Right forelimb (tissue), 1 donor: ENCODE data around the gene ACAT1.
A peak's percentile ranks its signal among the peaks of the same experiment; 100 is the strongest.
"Not testable (repeated sequence)": the region's sequence is repeated elsewhere in the genome, so short reads cannot be mapped to it uniquely, and the experiment has no call there.

Experiments
- DNase-seq: peaks from one replicate; pipeline ENCODE4 v3.0.0-alpha.2; 2018

The ACAT1 gene

DNA sequence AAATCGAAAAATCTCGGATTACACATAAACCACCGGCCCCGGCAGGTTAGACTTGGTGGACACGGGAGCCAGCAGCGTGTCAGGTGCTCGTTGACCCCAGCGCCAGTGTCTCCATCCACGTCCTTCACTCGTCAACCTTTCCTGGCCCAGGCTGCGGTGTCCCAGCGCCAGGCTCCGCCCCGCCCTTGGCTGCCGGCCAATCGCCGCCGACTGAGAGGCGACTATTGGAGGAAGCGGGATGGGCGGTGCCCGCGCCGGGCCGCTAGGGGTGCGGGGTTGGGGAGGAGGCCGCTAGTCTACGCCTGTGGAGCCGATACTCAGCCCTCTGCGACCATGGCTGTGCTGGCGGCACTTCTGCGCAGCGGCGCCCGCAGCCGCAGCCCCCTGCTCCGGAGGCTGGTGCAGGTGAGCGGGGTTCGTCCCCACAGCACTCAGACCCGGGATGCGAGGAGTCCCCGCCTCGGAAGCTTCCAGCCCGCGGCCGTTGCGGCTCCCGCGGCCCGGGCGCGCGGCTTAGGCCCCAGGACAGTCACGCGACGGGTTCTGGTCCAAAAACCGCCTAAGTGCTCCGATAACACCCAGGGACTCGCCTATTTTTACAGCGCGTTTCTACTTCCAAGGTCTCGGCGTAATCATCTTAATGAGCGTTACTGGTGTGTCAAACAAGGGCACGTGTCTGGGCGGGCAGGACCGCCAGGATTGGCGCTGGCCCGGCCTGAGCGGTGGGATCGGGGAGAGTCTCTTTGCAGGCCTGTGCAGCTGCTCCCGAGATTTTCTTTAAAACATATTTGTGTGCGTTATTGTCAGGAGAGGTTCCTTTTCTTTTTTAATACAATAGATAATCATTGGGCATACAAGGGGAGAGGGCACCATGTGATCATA lies at the start of gene ACAT1:
ACAT1 (plus strand) TSS at position 294 of the 882 bp plus-strand sequence; CDS start at position 334, 40 bp downstream.
- peak; percentile 99 for DNase-seq

DNA sequence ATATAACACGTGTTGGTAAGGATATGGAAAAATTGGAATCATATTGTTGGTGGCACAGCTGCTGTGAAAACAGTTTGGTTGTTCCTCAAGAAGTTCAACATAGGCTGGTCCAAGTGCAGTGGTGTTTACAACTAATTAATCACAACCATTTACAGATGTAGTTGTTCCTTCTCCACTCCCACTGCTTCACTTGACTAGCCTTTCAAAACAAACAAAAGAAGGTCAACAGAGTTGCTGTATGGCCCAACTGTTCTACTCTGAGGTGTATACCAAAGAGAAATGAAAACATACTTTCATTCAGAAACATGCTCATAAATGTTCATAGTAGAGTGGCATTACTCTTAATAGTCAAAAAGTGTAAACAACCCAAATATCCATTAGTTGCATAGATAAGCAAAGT lies 36.6 kb upstream of the ACAT1 start:
- no peak for DNase-seq

DNA sequence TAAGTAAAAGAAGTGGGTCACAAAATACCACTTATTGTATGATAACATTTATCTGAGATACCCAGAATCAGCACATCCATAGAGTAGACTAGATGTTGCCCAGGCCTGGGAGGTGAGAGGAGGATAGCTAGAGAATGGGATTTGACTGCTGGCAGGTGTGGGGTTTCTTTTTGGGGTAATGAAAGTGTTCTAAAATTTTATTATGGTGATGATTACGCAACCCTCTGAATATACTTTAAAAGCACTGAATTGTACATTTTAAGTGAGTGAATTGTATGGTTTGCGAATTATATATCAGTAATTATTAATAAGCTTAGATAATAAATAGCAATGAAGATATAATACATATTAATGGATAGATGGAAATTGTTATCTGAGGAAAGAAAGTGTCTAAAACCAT lies 35.7 kb upstream of the ACAT1 start:
- no peak for DNase-seq

DNA sequence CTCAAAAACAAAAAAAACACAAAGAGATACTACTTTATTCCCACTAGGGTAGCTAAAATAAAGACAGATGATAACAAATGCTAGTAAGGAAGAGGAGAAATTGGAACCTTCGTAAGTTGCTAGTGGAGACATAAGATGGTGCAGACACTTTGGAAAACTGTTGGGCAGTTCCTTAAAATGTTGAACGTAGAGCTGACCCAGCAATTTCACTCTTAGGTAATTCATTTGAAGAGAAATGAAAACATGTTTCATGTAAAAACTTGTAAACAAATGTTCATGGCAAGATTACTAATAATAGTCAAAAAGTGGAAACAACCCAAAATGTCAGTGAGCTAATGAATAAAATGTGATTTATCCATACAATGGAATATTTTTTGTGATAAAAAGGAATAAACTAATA lies 29.2 kb upstream of the ACAT1 start:
- DNase-seq = no peak

DNA sequence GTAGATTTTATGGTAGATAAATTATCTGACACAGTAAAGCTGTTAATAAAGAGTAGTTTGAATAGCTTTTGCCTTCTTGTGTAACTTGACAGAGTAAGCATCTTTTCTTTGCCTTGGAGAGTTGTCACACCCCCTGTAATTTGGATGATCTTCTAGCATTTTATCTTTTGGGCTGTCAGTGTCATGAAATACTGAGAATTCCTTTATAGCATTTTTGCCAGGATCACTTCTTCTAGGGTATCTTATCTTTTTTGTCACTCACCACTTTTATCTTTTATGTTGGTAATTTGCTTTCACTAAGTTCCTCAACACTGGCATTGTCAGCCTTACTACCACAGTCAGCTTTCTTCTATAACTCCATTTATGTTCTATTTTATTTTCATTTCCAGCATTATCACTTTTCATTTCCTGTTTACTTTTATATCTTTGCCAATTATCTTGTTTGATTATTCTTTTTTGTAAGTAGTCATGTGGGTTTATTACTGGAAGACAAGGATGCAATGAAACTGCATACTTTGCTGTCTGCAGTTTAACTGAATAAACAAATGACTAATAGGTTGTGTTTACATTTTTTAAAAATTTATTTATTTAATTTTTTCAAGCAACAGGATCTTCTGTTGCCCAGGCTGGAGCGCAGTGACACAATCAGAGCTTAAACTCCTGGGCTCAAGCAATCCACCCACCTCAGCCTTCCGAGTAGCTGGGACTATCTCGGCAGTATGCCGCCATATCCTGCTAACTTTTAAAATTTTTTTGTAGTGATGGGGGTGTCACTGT lies 28.1 kb upstream of the ACAT1 start:
- DNase-seq = no peak

DNA sequence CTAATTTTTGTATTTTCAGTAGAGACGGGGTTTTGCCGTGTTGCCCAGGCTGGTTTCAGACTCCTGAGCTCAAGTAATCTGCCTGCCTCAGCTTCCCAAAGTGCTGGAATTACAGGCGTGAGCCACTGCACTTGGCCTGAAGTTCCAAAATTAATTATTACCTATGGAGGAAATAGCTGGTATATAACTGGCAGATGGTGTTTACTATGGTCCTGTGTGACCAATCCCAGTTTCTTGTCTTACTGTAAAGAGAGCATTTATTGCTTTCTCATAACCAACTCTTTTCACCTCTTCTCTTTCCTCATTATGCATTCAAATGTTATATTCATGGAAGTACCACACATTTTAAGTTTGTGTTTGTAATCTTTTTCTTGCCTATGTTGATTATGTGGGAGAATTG lies 24.2 kb upstream of the ACAT1 start:
- no peak for DNase-seq

DNA sequence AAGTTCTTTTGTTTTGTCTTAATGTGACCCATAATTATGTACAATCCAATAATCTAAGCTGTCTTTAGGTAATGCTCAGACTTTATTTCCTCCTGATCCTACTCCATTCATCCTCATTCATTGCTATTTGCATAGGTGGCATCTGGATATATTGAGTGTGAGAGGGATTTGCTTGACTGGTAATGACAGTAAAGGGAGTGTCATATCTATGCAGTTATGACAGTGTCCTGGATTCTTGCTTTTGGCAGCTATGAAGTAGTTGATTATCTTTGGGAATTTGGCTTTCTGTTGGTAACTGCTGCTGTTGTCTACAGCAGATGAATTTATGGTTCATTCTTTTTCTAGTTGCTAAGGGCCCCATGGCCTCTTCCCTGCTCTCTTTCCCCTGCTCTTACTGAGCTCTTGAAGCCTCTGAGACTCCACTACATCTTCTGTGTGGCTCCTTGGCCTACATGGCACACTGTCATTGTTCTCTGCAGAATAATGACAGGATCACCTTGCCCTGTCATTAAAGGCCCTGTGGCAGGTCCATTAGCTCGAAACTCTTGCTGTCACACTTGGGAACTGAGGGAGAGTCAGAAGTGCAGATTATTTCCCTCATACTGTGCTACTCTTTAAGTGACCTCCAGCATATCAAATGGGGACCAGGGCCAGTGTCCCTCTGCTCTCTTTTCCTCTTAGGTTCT lies 20.1 kb upstream of the ACAT1 start:
- DNase-seq = no peak

DNA sequence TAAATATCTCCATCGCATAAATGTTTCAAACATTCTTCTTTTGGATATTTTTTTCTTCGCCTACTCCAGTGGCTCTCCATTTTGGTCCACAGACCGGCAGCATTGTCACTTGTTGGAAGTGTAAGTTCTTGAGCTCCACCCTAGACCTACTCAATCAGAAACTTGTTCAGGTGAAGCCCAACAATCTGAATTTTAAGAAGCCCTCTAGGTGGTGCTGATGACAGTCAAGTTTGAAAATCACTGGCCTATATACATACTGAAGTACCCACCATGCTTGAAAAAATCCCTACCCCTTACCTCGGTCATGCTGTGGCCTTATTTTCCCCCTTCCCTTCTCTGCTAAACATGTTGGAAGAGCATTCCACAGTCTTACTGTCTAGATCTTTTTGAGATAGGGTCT lies 10.2 kb upstream of the ACAT1 start:
- no peak for DNase-seq

- DNase-seq = no peak
Measured at GRCh38 chr11:108112057-108112456, 9.3 kb upstream of the ACAT1 start.

GRCh38 chr11:108115500-108116140 lies 5.7 kb upstream of the ACAT1 start:
- DNase-seq = peak; percentile 87

GRCh38 chr11:108117746-108118371 lies 3.5 kb upstream of the ACAT1 start:
- DNase-seq = no peak

DNA sequence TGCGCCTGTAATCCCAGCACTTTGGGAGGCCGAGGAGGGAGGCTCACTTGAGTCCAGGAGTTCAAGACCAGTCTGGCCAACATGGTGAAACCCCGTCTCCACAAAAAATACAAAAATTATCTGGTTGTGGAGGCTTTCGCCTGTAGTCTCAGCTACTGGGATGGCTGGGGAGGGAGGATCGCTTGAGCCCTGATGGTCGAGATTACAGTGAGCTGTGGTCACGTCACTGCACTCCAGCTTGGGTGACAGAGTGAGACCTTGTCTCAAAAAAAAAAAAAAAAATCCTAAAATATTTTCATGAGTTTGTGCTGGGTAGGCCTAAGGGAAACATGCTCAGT lies 462 bp upstream of the ACAT1 start:
- DNase-seq = not testable (repeated sequence)

- no peak for DNase-seq
Measured at GRCh38 chr11:108122166-108122628, 830 bp downstream of the ACAT1 start.

- no peak for DNase-seq
Measured at GRCh38 chr11:108125096-108125495, 3.7 kb downstream of the ACAT1 start.

- DNase-seq = no peak
Measured at GRCh38 chr11:108128772-108129171, 7.4 kb downstream of the ACAT1 start.

DNA sequence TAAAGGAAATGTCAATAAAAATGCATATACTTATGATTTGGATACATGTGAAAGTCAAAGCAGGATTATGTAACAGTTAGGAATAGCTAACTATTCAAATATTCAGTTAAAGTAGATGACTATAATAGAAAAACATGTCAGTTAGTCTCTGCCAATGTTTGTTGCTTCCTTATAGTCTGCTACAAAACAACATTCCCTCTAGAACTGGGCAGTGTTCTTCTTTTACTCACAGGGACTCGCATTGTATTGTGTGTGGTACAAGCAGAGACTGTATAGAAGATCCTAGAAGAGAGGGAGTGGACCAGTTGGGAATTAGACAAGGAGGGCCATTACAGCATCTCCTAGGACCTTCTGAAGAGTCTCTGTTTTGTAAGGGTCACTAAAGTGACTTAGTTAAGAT lies 10.6 kb downstream of the ACAT1 start:
- DNase-seq = no peak

GRCh38 chr11:108132993-108133538 lies 11.7 kb downstream of the ACAT1 start:
- DNase-seq = not testable (repeated sequence)

DNA sequence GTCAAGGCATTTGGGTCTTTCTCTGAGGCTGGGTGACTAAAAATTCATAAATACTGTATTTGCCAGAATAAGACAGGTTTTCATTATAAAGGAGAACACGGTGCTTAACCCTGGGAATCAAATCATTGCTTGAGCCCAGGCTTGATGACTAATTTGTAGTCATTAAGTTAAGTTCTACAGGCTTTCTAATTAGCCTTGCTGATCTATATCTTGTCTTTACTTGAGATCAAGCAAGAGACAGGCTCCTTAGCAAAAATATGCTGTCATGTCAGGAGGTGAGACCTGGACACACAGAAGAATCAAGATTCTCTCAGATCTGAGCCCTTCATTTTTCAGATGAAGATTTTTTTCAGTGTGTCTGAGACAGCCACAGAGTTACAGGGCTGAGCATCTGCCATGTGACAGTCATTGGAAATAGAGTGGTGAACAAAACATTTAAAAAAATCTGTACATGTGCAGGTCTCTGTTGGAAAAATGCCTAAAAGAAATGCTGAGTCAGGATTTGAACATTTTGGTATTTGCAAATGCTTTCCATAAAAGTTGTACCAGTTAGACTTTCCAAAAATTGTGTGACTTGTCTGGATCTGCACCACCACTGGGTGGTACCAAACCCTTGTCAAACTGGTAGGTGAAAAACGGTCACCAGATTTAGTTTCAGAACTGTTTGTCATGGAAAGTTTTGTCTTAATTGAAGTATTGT lies 14.6 kb downstream of the ACAT1 start:
- DNase-seq = no peak

- no peak for DNase-seq
Measured at GRCh38 chr11:108137212-108137611, 15.8 kb downstream of the ACAT1 start.

GRCh38 chr11:108142304-108142703 lies 20.9 kb downstream of the ACAT1 start:
- no peak for DNase-seq

DNA sequence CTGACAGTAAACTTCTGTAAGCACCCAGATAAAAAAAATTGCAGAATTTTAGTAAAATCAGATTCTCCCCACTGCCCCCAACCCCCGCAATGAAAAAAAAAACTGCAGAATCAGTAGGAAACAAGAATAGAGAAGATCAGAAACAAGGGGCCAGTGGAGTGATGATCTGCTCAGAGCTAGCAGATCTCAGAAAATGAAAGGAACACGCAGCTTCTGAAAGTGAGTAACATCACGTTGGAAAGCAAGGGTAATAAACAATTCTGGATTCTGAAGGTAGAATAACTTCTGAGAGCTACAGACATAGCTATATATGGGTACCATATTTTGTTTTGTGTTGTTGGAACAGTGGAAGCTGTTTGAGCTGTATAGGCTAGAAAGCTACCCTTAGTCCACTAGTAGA lies 23.2 kb downstream of the ACAT1 start:
- DNase-seq = no peak

DNA sequence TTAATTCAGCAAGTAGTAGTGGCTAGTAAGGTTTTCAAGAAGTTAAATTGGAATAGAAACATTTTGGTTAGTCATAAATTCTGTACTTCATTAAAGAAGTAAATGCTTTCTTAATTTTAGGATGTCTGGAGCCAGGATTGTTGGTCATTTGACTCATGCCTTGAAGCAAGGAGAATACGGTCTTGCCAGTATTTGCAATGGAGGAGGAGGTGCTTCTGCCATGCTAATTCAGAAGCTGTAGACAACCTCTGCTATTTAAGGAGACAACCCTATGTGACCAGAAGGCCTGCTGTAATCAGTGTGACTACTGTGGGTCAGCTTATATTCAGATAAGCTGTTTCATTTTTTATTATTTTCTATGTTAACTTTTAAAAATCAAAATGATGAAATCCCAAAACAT lies 25.8 kb downstream of the ACAT1 start:
- DNase-seq = no peak
